ENCODE results near the gene PANK1. TPM values are rescaled to one million over a fixed set of nuclear protein-coding genes. Genes with fewer than 3 reads are reported as not detected.

Gene PANK1
- total RNA-seq (16.9 and 34.2 TPM in 2 replicates), polyA plus RNA-seq (38.2 and 39.0 TPM in 2 replicates)

DNA sequence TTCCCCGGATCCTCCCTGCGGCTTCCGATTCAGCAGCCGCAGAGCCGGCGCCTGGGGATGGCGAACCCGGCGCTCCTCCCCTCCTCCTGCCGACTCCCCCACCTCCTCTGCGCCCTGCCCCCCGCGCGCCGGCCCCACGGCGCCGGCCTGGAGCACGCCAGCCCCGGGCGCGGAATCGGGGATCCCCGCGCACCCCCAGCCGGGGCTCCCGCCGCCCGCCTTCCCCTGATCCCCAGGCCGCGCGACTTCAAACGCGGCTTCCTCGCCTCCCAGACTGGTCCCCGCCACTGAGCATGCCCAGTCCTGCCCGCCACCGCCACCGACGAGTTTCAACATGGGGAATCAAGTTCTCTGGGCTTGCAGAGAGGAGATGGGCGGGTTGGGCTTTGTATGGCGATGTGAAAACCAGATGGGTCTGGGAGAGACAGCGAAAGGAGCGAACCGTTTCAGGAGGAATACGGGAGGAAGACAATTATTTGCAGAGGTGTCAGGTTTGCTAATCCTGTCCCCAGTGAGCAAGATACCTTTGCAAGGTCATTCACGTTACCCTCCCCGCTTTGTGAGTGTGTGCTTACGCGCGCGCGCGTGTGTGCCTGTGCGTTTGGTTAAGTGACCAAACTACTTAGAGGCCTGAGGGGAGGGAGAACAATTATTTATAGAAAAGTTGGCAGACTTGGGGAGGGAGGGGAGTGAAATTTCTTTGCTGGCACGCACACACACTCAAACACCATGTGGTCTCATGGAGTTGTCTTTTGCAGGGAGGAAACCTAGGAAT, at the start of gene PANK1:
Gene PANK1, minus strand, starts transcription at position 276 of the 775 bp plus-strand sequence. CDS start 351 bp downstream, outside the sequence.
- Histone ChIP-seq H3K36me3 (no peaks in the 10 kb centered on the region), H3K4me3 (peak within 1 kb of the TSS; percentile 61), H3K27me3 (no peaks in the 10 kb centered on the region), H3K9me3 (ENCODE audit: low read depth) (no peaks in the 10 kb centered on the region), H3K27ac (peak within 1 kb of the TSS; percentile 95), H3K4me1 (ENCODE audit: low read depth) (peaks cover 32% of the 10 kb centered on the region)
- no peak for TF ChIP-seq CTCF (IDR thresholded peaks at IDR 0.05; ENCODE audit: low read depth, low read length)
- peak; percentile 85 to 88 for DNase-seq (ENCODE audit: low read depth in 1 of 2, low spot score in 1 of 2)

- Histone ChIP-seq H3K27ac (no peak overlapping the region), H3K4me1 (ENCODE audit: low read depth) (peaks cover 7% of the 10 kb centered on the region), H3K36me3 (no peaks in the 10 kb centered on the region), H3K9me3 (ENCODE audit: low read depth) (no peaks in the 10 kb centered on the region), H3K27me3 (no peaks in the 10 kb centered on the region), H3K4me3 (no peak overlapping the region)
- TF ChIP-seq CTCF (IDR thresholded peaks at IDR 0.05; ENCODE audit: low read depth, low read length): no peak
- DNase-seq (ENCODE audit: low read depth in 1 of 2, low spot score in 1 of 2): no peak
Measured at GRCh38 chr10:89693176-89693575, 48.1 kb upstream of the PANK1 start.

- H3K4me3 ChIP-seq: no peak overlapping the region
- H3K27me3 ChIP-seq: no peaks in the 10 kb centered on the region
- DNase-seq (ENCODE audit: low read depth in 1 of 2, low spot score in 1 of 2): no peak
- no peak overlapping the region for H3K27ac ChIP-seq
- peaks cover 4% of the 10 kb centered on the region for H3K4me1 ChIP-seq (ENCODE audit: low read depth)
- no peaks in the 10 kb centered on the region for H3K36me3 ChIP-seq
- no peaks in the 10 kb centered on the region for H3K9me3 ChIP-seq (ENCODE audit: low read depth)
- TF ChIP-seq CTCF (IDR thresholded peaks at IDR 0.05; ENCODE audit: low read depth, low read length): no peak
Measured at GRCh38 chr10:89692416-89692815, 47.4 kb upstream of the PANK1 start.

- DNase-seq (ENCODE audit: low read depth in 1 of 2, low spot score in 1 of 2): no peak
- Histone ChIP-seq H3K4me3 (no peak overlapping the region), H3K27ac (no peak overlapping the region), H3K27me3 (no peaks in the 10 kb centered on the region), H3K4me1 (ENCODE audit: low read depth) (no peaks in the 10 kb centered on the region), H3K36me3 (no peaks in the 10 kb centered on the region), H3K9me3 (ENCODE audit: low read depth) (no peaks in the 10 kb centered on the region)
- TF ChIP-seq CTCF (IDR thresholded peaks at IDR 0.05; ENCODE audit: low read depth, low read length): no peak
Measured at GRCh38 chr10:89690027-89690426, 45.0 kb upstream of the PANK1 start.

GRCh38 chr10:89685936-89686335, 40.9 kb upstream of the PANK1 start:
- DNase-seq (ENCODE audit: low read depth in 1 of 2, low spot score in 1 of 2): no peak
- no peaks in the 10 kb centered on the region for H3K9me3 ChIP-seq (ENCODE audit: low read depth)

More at GRCh38 chr10:89685936-89686335, 40.9 kb upstream of the PANK1 start:
- Histone ChIP-seq H3K27ac (no peak overlapping the region), H3K27me3 (no peaks in the 10 kb centered on the region), H3K4me1 (ENCODE audit: low read depth) (peaks cover 6% of the 10 kb centered on the region), H3K36me3 (no peaks in the 10 kb centered on the region), H3K4me3 (no peak overlapping the region)
- TF ChIP-seq CTCF (IDR thresholded peaks at IDR 0.05; ENCODE audit: low read depth, low read length): no peak
